Mucosa of descending colon (tissue), 3 donors: ENCODE data around the gene TTC38. TPM values are rescaled to one million over a fixed set of nuclear protein-coding genes. Genes with fewer than 3 reads are reported as not detected.

ENCODE experiments used
- ATAC-seq: fragments of 200-7000 bp; cut with Tn5 transposase; one replicate; pipeline ENCODE4 v1.9.1; 2020; ENCODE audit warnings: mild to moderate bottlenecking, moderate library complexity
- DNase-seq, 3 donors: peaks; one replicate each; pipeline ENCODE4 v3.0.0-alpha.2; 2020
- H3K36me3 ChIP-seq: fragments of 200-600 bp; one replicate; pipeline ENCODE4 v1.8.0; 2021; ENCODE audit warnings: low read depth, mild to moderate bottlenecking
- H3K4me1 ChIP-seq: fragments of 200-600 bp; one replicate; pipeline ENCODE4 v1.8.0; 2021; ENCODE audit warnings: low read depth, mild to moderate bottlenecking
- H3K4me3 ChIP-seq: fragments of 200-600 bp; one replicate; pipeline ENCODE4 v1.8.0; 2021; ENCODE audit warnings: mild to moderate bottlenecking
- H3K9me3 ChIP-seq: fragments of 200-600 bp; one replicate; pipeline ENCODE4 v1.8.0; 2021; ENCODE audit warnings: mild to moderate bottlenecking
- CTCF ChIP-seq: fragments of 200-600 bp; IDR thresholded peaks from one replicate; pipeline ENCODE4 v1.8.0; 2022; ENCODE audit warnings: antibody characterized with exemption, mild to moderate bottlenecking
- intact Hi-C, 2 donors: fragments of 100-400 bp; cut with DNase I in 1 of 2; cut with micrococcal nuclease in 1 of 2; formaldehyde crosslinking; loops; one replicate each; pipeline versions ENCODE4 v1.11.0 to v1.11.1; 2022; cut with DNase I, micrococcal nuclease
- total RNA-seq, 3 donors: library from RNA; stranded (reverse); fragmentation: NEBNext Ultra II Directional in 2 of 3; extraction: Animal tissue kit (Norgen Biotek cat#: 25700) in 2 of 3; gene quantifications; one replicate each; pipeline versions ENCODE4 v1.2.1 to v1.2.4, GENCODE V29; 2021 to 2023
- donor health status: DM: no; HTN: no; CAD: no; lungs with moderate emphysema.
- donor health status: DM: no; HTN: no; CAD: no.
- donor health status: DM: no; HTN: yes; CAD: no.

TTC38 gene
- total RNA-seq, 3 donors from 2014 or later = 70.2 to 157 (median 90.7) TPM

GRCh38 chr22:46281866-46282678, 14.3 kb downstream of the TTC38 start:
- Histone ChIP-seq H3K4me1 (peaks cover under 1% of the 10 kb centered on the region), H3K4me3 (no peak overlapping the region), H3K9me3 (no peaks in the 10 kb centered on the region), H3K36me3 (peaks cover 26% of the 10 kb centered on the region)
- DNase-seq = no peak
- intact Hi-C loops = no loop called here
- ATAC-seq = no peak
- no peak for TF ChIP-seq CTCF

DNA sequence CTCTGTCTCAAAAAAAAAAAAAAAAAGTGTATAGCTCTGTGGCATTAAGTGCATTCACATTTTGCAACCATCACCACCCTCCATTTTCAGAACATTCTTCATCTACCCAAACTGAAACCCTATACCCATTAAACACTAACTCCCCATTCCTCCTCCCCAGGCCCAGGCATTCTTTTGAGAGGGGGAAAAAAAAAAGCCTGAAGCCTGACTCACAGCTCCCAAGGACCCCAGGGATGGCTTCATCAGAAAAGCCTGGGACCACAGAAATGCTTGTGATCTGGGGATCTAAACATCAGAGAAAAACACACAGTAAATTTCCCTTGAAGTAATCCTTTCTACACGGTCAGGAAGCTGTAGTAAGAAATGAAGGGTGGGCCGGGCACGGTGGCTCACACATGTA, 18.2 kb downstream of the TTC38 start:
- intact Hi-C loops = no loop called here
- no peak for DNase-seq
- TF ChIP-seq CTCF = no peak
- Histone ChIP-seq H3K9me3 (no peaks in the 10 kb centered on the region), H3K36me3 (peaks cover 6% of the 10 kb centered on the region), H3K4me3 (no peak overlapping the region), H3K4me1 (peaks cover 3% of the 10 kb centered on the region)
- ATAC-seq = no peak

- no peak for TF ChIP-seq CTCF
- peaks cover 3% of the 10 kb centered on the region for H3K4me1 ChIP-seq
- H3K4me3 ChIP-seq = no peak overlapping the region
- peaks cover 7% of the 10 kb centered on the region for H3K36me3 ChIP-seq
- intact Hi-C loops = no loop called here
- ATAC-seq (peak; percentile 3), DNase-seq (no peak)
- H3K9me3 ChIP-seq = no peaks in the 10 kb centered on the region
Measured at GRCh38 chr22:46286941-46287872, 19.4 kb downstream of the TTC38 start.

DNA sequence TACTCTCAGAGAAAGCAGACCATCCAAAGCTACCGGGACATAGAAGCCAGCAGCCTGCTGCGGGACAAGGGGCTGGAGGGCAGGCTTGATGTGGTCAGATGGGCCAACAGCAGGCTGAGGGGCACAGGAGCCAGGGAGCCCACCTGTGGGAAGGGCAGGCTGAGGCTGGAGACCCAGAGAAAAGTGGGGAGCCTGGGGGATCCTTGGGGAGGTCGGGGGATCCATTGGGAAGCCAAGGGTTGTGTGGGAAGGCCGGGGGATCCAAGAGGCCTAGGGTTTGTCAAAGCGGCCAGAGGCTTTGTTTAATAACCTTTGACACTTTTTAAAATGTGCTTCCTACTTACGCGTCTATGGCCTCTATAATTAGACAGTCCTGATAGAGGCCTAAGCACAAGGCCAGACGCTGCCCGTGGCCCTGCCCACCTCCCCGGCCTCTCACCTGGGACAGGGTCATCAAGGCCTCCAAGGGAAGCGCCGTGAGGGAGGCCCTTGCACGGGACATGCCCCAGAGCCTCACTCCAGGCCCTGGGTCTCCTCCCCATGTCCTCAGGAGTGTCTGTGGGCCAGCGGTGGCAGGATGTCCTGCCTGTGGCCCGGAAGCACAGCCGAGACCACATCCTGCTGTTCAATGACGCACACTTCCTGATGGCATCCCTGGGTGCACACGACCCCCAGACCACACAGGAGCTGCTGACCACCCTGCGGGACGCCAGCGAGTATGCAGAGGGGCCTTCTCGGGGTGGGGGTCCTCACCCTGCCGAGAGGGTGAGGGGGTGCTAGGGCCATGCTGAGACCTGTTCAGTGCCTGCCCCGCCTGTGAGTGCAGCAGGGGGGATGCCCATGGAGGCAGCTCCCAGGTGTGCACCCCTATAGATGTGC, 20.3 kb downstream of the TTC38 start:
- peak; percentile 81 for ATAC-seq
- intact Hi-C loops = no loop called here
- Histone ChIP-seq H3K4me3 (no peak overlapping the region), H3K9me3 (no peaks in the 10 kb centered on the region), H3K4me1 (peaks cover 3% of the 10 kb centered on the region), H3K36me3 (peaks cover 9% of the 10 kb centered on the region)
- no peak for TF ChIP-seq CTCF
- DNase-seq = peak; percentile 44 to 86 (median 62)

DNA sequence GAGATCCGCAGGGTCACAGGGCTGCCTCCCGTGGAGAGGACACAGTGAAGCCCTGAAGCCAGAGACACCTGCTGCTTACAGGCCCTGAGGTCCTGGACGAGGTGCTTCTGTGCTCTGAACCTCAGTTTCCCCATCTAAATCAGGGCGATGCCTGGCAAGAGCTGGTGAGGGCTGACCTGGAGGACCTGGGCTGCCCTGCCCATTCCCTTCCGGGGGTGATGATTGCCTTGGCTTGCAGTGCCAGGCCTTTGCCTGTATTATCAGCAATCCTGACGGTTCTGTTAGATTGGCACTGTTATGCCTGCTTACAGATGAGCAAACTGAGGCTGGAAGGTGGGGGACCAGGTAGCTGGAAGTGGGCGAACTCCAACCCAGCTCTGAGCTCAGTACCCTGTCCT, 21.0 kb downstream of the TTC38 start:
- DNase-seq (no peak), ATAC-seq (no peak)
- H3K9me3 ChIP-seq = no peaks in the 10 kb centered on the region
- TF ChIP-seq CTCF = no peak
- intact Hi-C loops = no loop called here
- H3K4me3 ChIP-seq = no peak overlapping the region
- H3K36me3 ChIP-seq = peaks cover 9% of the 10 kb centered on the region
- H3K4me1 ChIP-seq = peaks cover 3% of the 10 kb centered on the region
